Ovary (tissue), 9 donors: ENCODE results near the gene NFASC. TPM values are rescaled to one million over a fixed set of nuclear protein-coding genes. Genes with fewer than 3 reads are reported as not detected.
A peak's percentile ranks its signal among the peaks of the same experiment; 100 is the strongest.

Experiments
- DNase-seq, 5 donors: peaks; one replicate each; pipeline ENCODE4 v3.0.0-alpha.2; 2019 to 2020
- H3K27ac ChIP-seq, 2 donors: fragments of 200-600 bp; one replicate each; pipeline versions ENCODE4 v1.5.1 to v1.8.0; 2019 to 2022
- H3K27me3 ChIP-seq: fragments of 200-600 bp; one replicate; pipeline ENCODE4 v1.8.0; 2022
- H3K36me3 ChIP-seq: fragments of 200-600 bp; sonication (generic); one replicate; pipeline ENCODE4 v1.5.1; 2019
- H3K4me1 ChIP-seq: one replicate; pipeline ENCODE4 v1.8.1; 2013; ENCODE audit warnings: mild to moderate bottlenecking, moderate library complexity; ENCODE audit not compliant: insufficient read depth
- H3K4me3 ChIP-seq: fragments of 200-600 bp; sonication (generic); one replicate; pipeline ENCODE4 v1.5.1; 2017
- H3K9me3 ChIP-seq, 2 donors: fragments of 200-600 bp in 1 of 2; sonication (generic) in 1 of 2; one replicate each; pipeline versions ENCODE4 v1.5.1 to v1.8.1; 2013 to 2019; ENCODE audit warnings: mild to moderate bottlenecking in 1 of 2, moderate library complexity in 1 of 2
- EP300 ChIP-seq: sonication (generic); formaldehyde crosslinking; IDR thresholded peaks from one replicate; pipeline ENCODE4 v1.6.1; 2017; ENCODE audit warnings: antibody characterized with exemption
- POLR2A ChIP-seq: fragments of 450-650 bp; IDR thresholded peaks from one replicate; pipeline ENCODE4 v1.6.1; 2017; ENCODE audit warnings: antibody characterized with exemption, mild to moderate bottlenecking, moderate library complexity
- WGBS, 3 donors: extraction: QIAGEN DNeasy Blood & Tissue Kit in 1 of 3; methylation state at CpG; one replicate each; pipeline versions ENCODE4 v1.1.5 to v1.1.7; 2013 to 2017; 5-methylcytosine and 5-hydroxymethylcytosine counted together
- intact Hi-C, 4 donors: fragments of 100-400 bp; cut with DNase I; formaldehyde crosslinking; loops; one replicate each; pipeline versions ENCODE4 v1.11.0 to v1.15.1; 2022 to 2023
- polyA plus RNA-seq, 2 donors: library from polyadenylated mRNA; stranded (reverse); fragments of 200-250 nt in 1 of 2; fragments of 350-450 nt in 1 of 2; fragmentation: Illumina TruSeq in 1 of 2; extraction: RNeasy Lipid Tissue Mini Kit (QIAGEN cat#74804) in 1 of 2; gene quantifications; one replicate each; pipeline ENCODE4 v1.2.3, GENCODE V29; 2013 to 2014
- total RNA-seq, 7 donors: library from RNA; depleted of rRNA in 2 of 7; stranded (reverse); fragments of >200 nt in 2 of 7; fragmentation: NEBNext Ultra II Directional in 3 of 7; extraction: Animal tissue kit (Norgen Biotek cat#: 25700) in 3 of 7; gene quantifications; one replicate each; pipeline versions ENCODE4 v1.1.0 to v1.2.4, GENCODE V29; 2016 to 2023
- TF ChIP-seq, protein P1 (sequence below), 3 donors: fragments of 450-650 bp in 2 of 3; fragments of 200-600 bp in 1 of 3; IDR thresholded peaks; one replicate each; pipeline versions ENCODE4 v1.5.1 to v1.8.0; 2016 to 2022; ENCODE audit warnings: antibody characterized with exemption in 3 of 3, mild to moderate bottlenecking in 1 of 3
- donor health status: DM: no; HTN: no; CAD: no; lungs with moderate emphysema.
- donor health status: DM: no; HTN: no; CAD: no.
- donor health status: Bipolar disorder and iron deficiency.
- donor health status: DM: yes; HTN: yes; CAD: no.
- donor health status: DM: no; HTN: no; CAD: no.
- donor health status: DM: yes; HTN: yes; CAD: no.

The NFASC gene
- total and polyA plus RNA-seq, 9 donors = 9.3 to 73.2 (median 20.9) TPM

DNA sequence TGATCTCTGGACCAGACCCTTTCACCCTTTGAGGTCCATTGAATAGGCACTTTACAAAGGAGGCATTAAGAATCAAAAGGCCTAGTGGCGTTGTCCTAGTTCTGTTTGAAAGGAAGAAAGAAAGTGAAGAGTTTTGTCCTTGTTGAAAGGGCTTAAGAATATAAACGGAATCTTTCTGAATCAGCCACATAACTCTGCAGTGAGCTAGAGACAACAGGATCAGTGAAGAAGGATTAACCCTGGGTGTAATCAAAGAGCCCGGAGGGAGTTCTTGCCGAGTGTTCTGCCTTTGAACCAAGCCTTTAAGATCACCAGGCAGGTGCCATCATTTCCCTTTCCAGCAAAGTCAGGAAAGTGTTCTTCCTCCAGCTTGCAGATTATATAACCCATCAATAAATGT, 117.5 kb downstream of the NFASC start:
- intact Hi-C loops = loop anchor here in 1 of 4 donors (5.0 kb wide), 1 partner anchor 269 kb away; no protein-coding TSS in a partner anchor
- WGBS, 3 donors = 86 to 89% (median 88%) methylated on average over 4 of the region's 4 CpGs

DNA sequence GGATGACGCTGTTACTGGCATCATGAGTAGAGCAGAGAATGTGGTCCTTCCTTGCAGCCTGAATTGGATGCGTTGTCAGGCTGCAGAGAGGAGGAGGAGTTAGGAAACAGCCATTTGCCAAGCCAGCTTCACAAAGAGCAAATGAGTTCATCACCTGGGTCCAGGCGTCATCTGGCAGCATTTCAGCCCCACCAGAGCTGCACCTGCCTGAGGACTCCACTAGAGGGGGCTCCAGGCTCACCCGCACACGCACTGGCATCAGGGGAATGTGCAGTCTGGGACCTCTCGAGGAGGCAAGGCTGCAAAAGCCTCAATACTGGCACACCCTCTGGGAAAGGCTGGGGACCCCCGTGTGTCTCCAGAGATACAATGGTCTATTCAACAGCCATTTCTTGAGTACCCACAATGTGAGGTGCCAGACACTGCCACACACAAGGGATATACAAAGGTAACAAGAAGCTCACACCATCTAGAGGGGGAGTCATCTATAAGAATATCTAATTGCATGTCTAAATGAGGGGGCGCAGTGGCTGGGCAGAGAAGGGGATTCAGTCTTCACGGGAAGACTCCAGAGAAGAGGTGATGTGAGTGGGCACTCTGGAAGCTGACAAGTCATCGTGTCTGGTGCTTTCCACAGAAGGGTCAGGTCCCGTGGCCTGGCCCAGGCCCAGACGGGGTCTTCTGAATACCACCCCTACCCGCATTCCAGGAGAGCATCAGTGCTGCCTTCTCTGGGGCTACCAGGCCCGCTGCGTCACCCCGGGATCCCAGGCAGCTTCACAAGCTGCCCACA, 118.8 kb downstream of the NFASC start:
- peak; percentile 35 to 82 (median 61) for DNase-seq
- intact Hi-C loops = loop anchor here in 2 of 4 donors (5.0 kb wide), 2 partner anchors 68 to 268 kb away; no protein-coding TSS in a partner anchor
- 61 to 65% (median 63%) methylated on average over 16 of the region's 16 CpGs for WGBS, 3 donors
- H3K27me3 ChIP-seq = no peaks in the 10 kb centered on the region
- H3K4me3 ChIP-seq = no peak overlapping the region
- no peaks in the 10 kb centered on the region for H3K36me3 ChIP-seq
- H3K9me3 ChIP-seq = no peaks in the 10 kb centered on the region
- no peaks in the 10 kb centered on the region for H3K4me1 ChIP-seq
- H3K27ac ChIP-seq = no peak overlapping the region
- TF ChIP-seq, protein P1, sequence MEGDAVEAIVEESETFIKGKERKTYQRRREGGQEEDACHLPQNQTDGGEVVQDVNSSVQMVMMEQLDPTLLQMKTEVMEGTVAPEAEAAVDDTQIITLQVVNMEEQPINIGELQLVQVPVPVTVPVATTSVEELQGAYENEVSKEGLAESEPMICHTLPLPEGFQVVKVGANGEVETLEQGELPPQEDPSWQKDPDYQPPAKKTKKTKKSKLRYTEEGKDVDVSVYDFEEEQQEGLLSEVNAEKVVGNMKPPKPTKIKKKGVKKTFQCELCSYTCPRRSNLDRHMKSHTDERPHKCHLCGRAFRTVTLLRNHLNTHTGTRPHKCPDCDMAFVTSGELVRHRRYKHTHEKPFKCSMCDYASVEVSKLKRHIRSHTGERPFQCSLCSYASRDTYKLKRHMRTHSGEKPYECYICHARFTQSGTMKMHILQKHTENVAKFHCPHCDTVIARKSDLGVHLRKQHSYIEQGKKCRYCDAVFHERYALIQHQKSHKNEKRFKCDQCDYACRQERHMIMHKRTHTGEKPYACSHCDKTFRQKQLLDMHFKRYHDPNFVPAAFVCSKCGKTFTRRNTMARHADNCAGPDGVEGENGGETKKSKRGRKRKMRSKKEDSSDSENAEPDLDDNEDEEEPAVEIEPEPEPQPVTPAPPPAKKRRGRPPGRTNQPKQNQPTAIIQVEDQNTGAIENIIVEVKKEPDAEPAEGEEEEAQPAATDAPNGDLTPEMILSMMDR (IDR thresholded peaks at IDR 0.05) = peak; percentile 56 to 70 (median 63)
- no peak for TF ChIP-seq POLR2A

More for the DNA sequence above, 117.5 kb downstream of the NFASC start:
- no peaks in the 10 kb centered on the region for H3K27me3 ChIP-seq
- H3K27ac ChIP-seq = no peak overlapping the region
- no peak for DNase-seq
- no peaks in the 10 kb centered on the region for H3K9me3 ChIP-seq
- H3K4me3 ChIP-seq = no peak overlapping the region
- H3K36me3 ChIP-seq = no peaks in the 10 kb centered on the region
- TF ChIP-seq EP300 (no peak), POLR2A (no peak)
- TF ChIP-seq, protein P1 (IDR thresholded peaks at IDR 0.05) = no peak
- H3K4me1 ChIP-seq = no peaks in the 10 kb centered on the region

DNA sequence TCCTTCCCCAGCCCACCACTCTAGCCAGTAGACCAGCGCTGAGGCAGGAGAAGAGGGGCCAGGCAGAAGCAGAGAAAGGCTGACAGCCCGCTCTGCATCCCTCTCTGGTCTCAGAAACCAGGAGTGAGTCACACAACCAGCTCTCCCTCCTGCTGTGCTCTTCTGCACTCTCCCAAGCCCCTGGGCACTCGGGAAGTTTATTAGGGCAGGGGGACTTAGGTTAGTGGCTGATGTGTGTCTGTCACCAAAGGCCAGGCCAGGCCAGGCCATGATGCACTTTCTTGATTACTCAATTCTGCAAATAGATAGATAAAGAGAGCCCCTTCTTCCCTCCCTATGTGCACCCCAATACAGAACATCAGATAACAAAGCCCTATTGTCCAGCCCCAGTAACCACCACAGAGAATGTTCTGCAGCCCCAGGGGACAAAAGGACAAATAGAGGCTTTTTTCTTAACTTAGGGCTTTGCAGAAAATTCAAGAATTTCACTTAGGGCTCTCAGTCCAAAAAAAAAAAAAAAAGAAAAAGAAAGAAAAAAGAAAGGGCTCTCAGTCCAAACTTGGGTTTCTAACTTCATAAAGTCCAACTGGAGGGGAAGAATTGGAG, 119.5 kb downstream of the NFASC start:
- no peak for DNase-seq
- Histone ChIP-seq H3K36me3 (no peaks in the 10 kb centered on the region), H3K4me3 (no peak overlapping the region), H3K27ac (no peak overlapping the region), H3K9me3 (no peaks in the 10 kb centered on the region), H3K4me1 (no peaks in the 10 kb centered on the region), H3K27me3 (no peaks in the 10 kb centered on the region)
- no peak for TF ChIP-seq EP300
- TF ChIP-seq, protein P1 (IDR thresholded peaks at IDR 0.05) = no peak
- no peak for TF ChIP-seq POLR2A
- WGBS, 3 donors = 82 to 98% (median 94%) methylated on average over 3 of the region's 3 CpGs
- intact Hi-C loops = loop anchor here in 1 of 4 donors (5.0 kb wide), 1 partner anchor 67 kb away; no protein-coding TSS in a partner anchor

DNA sequence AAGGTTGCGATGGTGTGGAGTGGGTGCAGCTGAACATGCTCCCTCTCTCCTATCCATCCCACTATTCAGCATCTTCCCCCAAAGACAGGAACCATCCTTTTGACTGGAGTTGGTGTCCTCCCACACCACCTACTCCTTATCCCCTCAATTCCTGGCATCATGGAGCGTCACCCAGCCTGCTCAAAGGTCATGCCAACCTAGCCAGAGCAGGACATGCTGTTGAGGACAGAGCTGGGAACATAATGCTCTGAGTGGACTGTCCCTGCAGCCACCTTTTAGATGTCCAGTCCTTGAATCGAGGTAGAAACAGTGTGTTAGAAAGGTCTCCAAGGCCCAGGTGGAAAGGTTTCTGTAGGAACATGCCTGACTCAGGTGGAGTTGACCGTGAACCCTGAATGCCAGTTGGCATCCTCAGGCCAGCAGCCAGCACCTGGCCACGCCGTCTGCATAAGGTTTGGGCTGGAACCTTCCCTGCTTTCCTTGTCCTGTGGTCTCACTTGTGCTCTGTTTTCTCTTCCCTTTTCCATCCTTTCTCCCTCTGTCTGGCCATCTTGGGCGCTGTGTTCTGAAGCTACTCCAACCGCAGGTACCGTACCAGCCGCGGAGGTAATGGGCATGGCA, 120.2 kb downstream of the NFASC start:
- H3K27me3 ChIP-seq = no peaks in the 10 kb centered on the region
- no peak overlapping the region for H3K27ac ChIP-seq
- H3K4me3 ChIP-seq = no peak overlapping the region
- WGBS, 3 donors = 85 to 89% (median 85%) methylated on average over 11 of the region's 11 CpGs
- no peak for DNase-seq
- no peak for TF ChIP-seq POLR2A
- TF ChIP-seq, protein P1 (IDR thresholded peaks at IDR 0.05) = no peak
- no peak for TF ChIP-seq EP300
- H3K4me1 ChIP-seq = no peaks in the 10 kb centered on the region
- intact Hi-C loops = loop anchor here in 1 of 4 donors (5.0 kb wide), 1 partner anchor 66 kb away; no protein-coding TSS in a partner anchor
- no peaks in the 10 kb centered on the region for H3K36me3 ChIP-seq
- H3K9me3 ChIP-seq = no peaks in the 10 kb centered on the region
